Measurements from ENCODE around the gene GALNT16. TPM values are rescaled to one million over a fixed set of nuclear protein-coding genes. Genes with fewer than 3 reads are reported as not detected.

Gene GALNT16
- total and polyA plus RNA-seq, 2 donors from 2014 or later: 13.1 to 15.2 TPM

DNA sequence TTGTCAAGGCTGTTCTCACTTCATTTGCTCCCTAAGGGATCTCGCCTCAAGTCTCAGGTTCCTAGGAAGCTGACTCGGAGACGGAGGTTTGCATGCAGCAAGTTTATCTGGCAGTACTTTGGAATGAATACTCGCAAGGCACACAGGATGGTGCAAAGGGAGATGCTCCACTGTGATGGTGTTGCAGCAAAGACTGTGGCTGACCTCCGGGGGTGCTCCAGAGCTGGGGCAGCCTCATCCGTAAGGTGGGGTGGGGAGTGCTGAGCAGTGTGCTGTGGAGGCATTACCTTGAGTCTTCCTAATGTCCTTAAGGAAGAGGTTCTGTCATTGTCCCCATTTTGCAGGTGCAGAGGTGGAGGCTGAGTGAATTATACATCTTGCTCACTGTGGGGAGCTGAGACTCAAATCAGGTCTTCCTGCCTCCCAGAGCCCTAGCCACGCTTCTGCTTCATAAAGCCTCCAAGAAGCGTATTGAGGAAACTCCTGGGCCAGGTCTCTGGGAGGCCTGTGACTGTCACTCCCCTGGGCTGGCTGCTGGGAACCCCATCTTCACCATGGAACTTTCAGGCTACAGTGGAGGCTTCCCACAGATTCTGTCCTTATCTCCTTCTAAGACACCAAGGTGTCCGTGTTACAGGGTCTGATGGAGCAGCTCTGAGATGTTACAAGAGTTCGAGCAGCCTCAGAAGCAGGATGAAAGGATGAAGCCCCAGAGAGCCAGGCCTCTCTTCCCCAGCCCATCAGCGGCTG lies 39.5 kb downstream of the GALNT16 start:
- TF ChIP-seq, protein P1, sequence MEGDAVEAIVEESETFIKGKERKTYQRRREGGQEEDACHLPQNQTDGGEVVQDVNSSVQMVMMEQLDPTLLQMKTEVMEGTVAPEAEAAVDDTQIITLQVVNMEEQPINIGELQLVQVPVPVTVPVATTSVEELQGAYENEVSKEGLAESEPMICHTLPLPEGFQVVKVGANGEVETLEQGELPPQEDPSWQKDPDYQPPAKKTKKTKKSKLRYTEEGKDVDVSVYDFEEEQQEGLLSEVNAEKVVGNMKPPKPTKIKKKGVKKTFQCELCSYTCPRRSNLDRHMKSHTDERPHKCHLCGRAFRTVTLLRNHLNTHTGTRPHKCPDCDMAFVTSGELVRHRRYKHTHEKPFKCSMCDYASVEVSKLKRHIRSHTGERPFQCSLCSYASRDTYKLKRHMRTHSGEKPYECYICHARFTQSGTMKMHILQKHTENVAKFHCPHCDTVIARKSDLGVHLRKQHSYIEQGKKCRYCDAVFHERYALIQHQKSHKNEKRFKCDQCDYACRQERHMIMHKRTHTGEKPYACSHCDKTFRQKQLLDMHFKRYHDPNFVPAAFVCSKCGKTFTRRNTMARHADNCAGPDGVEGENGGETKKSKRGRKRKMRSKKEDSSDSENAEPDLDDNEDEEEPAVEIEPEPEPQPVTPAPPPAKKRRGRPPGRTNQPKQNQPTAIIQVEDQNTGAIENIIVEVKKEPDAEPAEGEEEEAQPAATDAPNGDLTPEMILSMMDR (IDR thresholded peaks at IDR 0.05; ENCODE audit: borderline replicate concordance, extremely low read depth, insufficient read depth): no peak
- Histone ChIP-seq H3K9ac (ENCODE audit: low read length in 3 of 3) (no peak overlapping the region), H3K36me3 (ENCODE audit: control insufficient read depth in 2 of 3, insufficient read depth in 3 of 3, low read length in 3 of 3) (no peaks in the 10 kb centered on the region), H3K9me3 (ENCODE audit: control insufficient read depth in 2 of 3, insufficient read depth in 1 of 3, low read length in 3 of 3) (no peaks in the 10 kb centered on the region), H3K27ac (ENCODE audit: low read depth in 2 of 2, low read length in 2 of 2) (no peak overlapping the region), H3K4me1 (ENCODE audit: control insufficient read depth in 2 of 3, insufficient read depth in 2 of 3, low read depth in 1 of 3, low read length in 3 of 3) (no peaks in the 10 kb centered on the region), H3K4me3 (ENCODE audit: low read length in 3 of 3) (no peak overlapping the region), H3K27me3 (ENCODE audit: control insufficient read depth, insufficient read depth, low read length) (no peaks in the 10 kb centered on the region)
- peak in 2 of 5 donors; percentile 25 to 35 for DNase-seq
- intact Hi-C loops (cut with DNase I): no loop called here
- FAIRE-seq: no peak

DNA sequence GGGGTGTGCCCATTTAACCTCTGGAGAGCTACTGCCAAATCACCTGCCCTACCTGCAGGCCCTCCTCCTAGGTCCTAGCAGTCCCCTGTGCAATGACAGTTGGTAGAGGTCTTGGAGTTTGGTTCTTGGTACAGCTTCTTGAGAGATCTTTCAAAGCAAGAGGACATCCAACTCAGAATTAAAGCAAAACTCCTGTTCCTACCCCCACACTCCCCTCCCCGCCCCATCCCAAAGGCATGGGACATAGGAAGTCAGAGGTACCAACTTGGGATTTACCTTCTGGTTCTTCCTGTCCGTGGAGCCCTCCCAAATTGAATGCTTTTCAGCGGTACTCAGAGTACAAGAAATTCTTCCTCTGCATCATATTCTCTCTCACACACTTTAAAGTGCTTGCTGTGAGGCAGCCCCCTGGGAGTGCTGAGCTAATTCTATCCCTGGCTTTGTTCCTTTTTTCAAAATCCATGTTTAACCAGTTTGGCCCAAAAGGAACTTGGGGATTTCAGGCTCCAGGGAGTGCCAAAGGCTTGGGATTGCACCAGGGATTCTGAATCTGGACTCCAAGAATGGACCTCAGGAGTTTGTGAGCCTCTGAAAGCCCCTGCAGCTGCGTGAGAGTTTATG lies 40.8 kb downstream of the GALNT16 start:
- Histone ChIP-seq H3K4me3 (ENCODE audit: low read length in 3 of 3) (no peak overlapping the region), H3K27me3 (ENCODE audit: control insufficient read depth, insufficient read depth, low read length) (no peaks in the 10 kb centered on the region), H3K9ac (ENCODE audit: low read length in 3 of 3) (no peak overlapping the region), H3K4me1 (ENCODE audit: control insufficient read depth in 2 of 3, insufficient read depth in 2 of 3, low read depth in 1 of 3, low read length in 3 of 3) (no peaks in the 10 kb centered on the region), H3K36me3 (ENCODE audit: control insufficient read depth in 2 of 3, insufficient read depth in 3 of 3, low read length in 3 of 3) (no peaks in the 10 kb centered on the region), H3K27ac (ENCODE audit: low read depth in 2 of 2, low read length in 2 of 2) (no peak overlapping the region), H3K9me3 (ENCODE audit: control insufficient read depth in 2 of 3, insufficient read depth in 1 of 3, low read length in 3 of 3) (no peaks in the 10 kb centered on the region)
- peak in 2 of 5 donors; percentile 10 to 22 for DNase-seq
- TF ChIP-seq, protein P1 (IDR thresholded peaks at IDR 0.05; ENCODE audit: borderline replicate concordance, extremely low read depth, insufficient read depth): no peak
- no peak for FAIRE-seq
- intact Hi-C loops (cut with DNase I): no loop called here

DNA sequence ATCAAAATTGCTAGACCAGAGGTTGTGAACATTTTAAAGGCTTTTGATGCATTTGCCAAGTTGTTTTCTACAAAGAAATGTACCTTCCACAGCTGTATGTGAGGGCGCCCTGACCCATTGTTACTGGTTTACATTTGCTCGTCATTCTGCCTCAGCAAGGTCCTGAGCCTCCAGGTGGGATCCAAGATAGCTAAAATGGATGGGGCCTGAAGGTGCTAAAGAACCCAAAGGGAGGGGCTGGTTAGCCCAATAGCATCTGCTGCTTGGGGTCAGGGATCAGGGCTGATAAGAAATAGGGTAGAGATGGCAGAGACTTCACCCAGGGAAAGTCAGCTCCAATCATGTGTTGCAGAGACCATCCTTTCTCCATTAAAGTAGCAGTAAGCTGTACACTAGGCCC lies 43.1 kb downstream of the GALNT16 start:
- Histone ChIP-seq H3K27me3 (ENCODE audit: control insufficient read depth, insufficient read depth, low read length) (no peaks in the 10 kb centered on the region), H3K9me3 (ENCODE audit: control insufficient read depth in 2 of 3, insufficient read depth in 1 of 3, low read length in 3 of 3) (no peaks in the 10 kb centered on the region), H3K36me3 (ENCODE audit: control insufficient read depth in 2 of 3, insufficient read depth in 3 of 3, low read length in 3 of 3) (no peaks in the 10 kb centered on the region), H3K27ac (ENCODE audit: low read depth in 2 of 2, low read length in 2 of 2) (no peak overlapping the region), H3K4me1 (ENCODE audit: control insufficient read depth in 2 of 3, insufficient read depth in 2 of 3, low read depth in 1 of 3, low read length in 3 of 3) (no peaks in the 10 kb centered on the region), H3K4me3 (ENCODE audit: low read length in 3 of 3) (no peak overlapping the region), H3K9ac (ENCODE audit: low read length in 3 of 3) (no peak overlapping the region)
- FAIRE-seq: no peak
- DNase-seq: peak in 2 of 5 donors; percentile 2 to 6
- TF ChIP-seq, protein P1 (IDR thresholded peaks at IDR 0.05; ENCODE audit: borderline replicate concordance, extremely low read depth, insufficient read depth): no peak
- intact Hi-C loops (cut with DNase I): no loop called here

Data from kidney (tissue), 14 donors.